ENCODE measurements around the gene PDZK1IP1.

Gene PDZK1IP1

GRCh38 chr1:47164552-47164951 lies 25.3 kb downstream of the PDZK1IP1 start:
- no peak for TF ChIP-seq FOXP2 (optimal IDR thresholded peaks at IDR 0.05; ENCODE audit: borderline replicate concordance, extremely low read depth, extremely low read length, insufficient read depth)
- no peak for TF ChIP-seq SIN3A (IDR thresholded peaks at IDR 0.05; ENCODE audit: borderline replicate concordance, insufficient read depth, low read length)
- TF ChIP-seq TAF1 (IDR thresholded peaks at IDR 0.05; ENCODE audit: borderline replicate concordance, insufficient read depth, low read length): no peak
- TF ChIP-seq REST (IDR thresholded peaks at IDR 0.05; ENCODE audit: insufficient read depth in 1 of 2, low read depth in 2 of 2, low read length in 2 of 2): no peak
- TF ChIP-seq POLR2AphosphoS5 (IDR thresholded peaks at IDR 0.05; ENCODE audit: low read depth, low read length): no peak

DNA sequence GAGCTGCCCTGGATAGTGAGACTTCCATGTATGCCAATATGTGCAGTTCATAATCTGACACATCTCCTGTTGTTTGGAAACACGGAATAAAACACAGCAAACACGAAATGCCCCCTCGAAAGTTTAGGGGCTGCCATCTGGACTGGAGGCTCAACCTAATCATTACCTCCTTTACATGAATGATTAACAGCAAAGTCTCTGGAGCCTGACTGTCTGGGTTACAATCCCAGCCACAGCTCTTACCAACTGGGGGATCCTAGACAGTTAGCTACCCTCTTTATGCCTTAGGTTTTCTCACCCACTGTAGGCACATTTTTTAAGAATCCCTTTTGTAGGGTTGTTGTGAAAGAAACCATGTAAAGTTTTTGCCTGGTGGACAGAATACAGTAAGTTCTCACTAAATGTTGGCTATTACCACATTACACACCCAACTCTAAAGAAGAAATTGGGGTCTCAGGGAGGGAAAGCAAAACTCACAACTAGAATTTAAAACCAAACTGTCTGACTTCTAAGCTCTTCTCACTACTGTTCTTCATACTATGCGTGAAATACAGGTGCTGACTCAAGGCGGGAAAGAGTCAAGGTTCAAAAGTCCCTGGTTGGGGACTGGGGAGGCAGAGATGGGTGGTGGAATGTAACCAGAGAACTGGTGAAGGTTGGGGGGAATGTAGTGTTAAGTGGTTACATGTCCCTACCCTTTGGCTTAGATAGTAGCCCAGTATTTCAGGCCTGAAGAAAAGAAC lies 28.4 kb downstream of the PDZK1IP1 start:
- TF ChIP-seq TAF1 (IDR thresholded peaks at IDR 0.05; ENCODE audit: borderline replicate concordance, insufficient read depth, low read length) (no peak), SIN3A (IDR thresholded peaks at IDR 0.05; ENCODE audit: borderline replicate concordance, insufficient read depth, low read length) (no peak)

DNA sequence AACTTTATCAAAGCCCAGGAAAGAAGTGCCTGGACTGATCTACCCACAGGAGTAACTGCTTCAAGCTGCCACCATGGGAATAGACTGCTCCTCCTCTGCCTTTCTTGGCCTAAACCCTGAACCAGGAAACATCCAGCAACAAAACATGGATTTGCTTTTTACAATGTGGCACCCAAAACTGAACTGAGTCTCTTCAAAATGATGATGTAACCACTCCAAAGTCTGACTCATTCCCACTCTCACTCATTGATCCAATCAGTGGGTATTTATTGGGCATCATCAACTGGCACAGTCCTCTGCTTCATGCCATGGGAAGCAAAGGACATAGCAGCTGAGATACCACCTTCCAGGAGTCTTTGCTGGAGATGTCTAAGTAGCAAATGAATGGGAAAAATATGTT lies 29.1 kb downstream of the PDZK1IP1 start:
- no peak for TF ChIP-seq TAF1 (IDR thresholded peaks at IDR 0.05; ENCODE audit: borderline replicate concordance, insufficient read depth, low read length)
- no peak for TF ChIP-seq FOXP2 (optimal IDR thresholded peaks at IDR 0.05; ENCODE audit: borderline replicate concordance, extremely low read depth, extremely low read length, insufficient read depth)
- no peak for TF ChIP-seq SIN3A (IDR thresholded peaks at IDR 0.05; ENCODE audit: borderline replicate concordance, insufficient read depth, low read length)

- TF ChIP-seq POLR2AphosphoS5 (IDR thresholded peaks at IDR 0.05; ENCODE audit: low read depth, low read length) (no peak), REST (IDR thresholded peaks at IDR 0.05; ENCODE audit: insufficient read depth in 1 of 2, low read depth in 2 of 2, low read length in 2 of 2) (peak in 1 of 2 experiments; percentile 77; a peak in 2 of 4 replicates)
Observed at GRCh38 chr1:47147047-47147785, 42.6 kb downstream of the PDZK1IP1 start.

DNA sequence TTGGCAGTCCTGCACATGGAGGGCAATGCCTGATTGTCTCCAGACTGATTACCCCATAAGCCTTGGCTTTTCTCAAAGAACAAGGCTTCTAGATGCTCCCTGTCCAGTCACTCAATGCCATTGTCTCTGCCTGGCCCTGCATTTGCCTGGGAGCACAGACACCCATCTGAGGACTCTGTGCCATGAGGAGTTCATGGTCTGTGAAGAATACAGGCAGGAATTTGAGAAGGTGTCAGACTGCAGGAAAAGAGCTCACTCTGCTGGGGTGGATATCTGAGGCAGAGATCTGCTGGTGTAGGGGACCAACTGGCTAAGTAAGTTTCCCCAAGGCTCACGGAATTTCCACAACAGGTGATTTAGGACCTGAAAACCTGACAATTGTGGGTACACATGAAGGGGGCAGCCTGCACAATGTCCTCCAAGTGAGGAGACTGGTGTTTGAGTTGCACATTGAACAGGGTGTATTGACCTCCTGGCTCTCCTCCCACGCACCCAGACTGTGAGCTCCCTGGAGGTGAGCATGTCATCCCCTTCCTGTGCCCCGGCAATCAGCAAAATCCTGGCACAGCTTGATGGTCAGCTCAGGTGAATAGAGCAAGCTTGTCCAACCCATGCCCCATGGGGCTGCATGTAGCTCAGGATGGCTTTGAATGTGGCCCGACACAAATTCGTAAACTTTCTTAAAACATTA lies 51.8 kb downstream of the PDZK1IP1 start:
- TF ChIP-seq TAF1 (IDR thresholded peaks at IDR 0.05; ENCODE audit: borderline replicate concordance, insufficient read depth, low read length): no peak
- TF ChIP-seq FOXP2 (optimal IDR thresholded peaks at IDR 0.05; ENCODE audit: borderline replicate concordance, extremely low read depth, extremely low read length, insufficient read depth): no peak
- TF ChIP-seq REST (IDR thresholded peaks at IDR 0.05; ENCODE audit: insufficient read depth in 1 of 2, low read depth in 2 of 2, low read length in 2 of 2): no peak
- TF ChIP-seq POLR2AphosphoS5 (IDR thresholded peaks at IDR 0.05; ENCODE audit: low read depth, low read length): no peak
- no peak for TF ChIP-seq SIN3A (IDR thresholded peaks at IDR 0.05; ENCODE audit: borderline replicate concordance, insufficient read depth, low read length)

DNA sequence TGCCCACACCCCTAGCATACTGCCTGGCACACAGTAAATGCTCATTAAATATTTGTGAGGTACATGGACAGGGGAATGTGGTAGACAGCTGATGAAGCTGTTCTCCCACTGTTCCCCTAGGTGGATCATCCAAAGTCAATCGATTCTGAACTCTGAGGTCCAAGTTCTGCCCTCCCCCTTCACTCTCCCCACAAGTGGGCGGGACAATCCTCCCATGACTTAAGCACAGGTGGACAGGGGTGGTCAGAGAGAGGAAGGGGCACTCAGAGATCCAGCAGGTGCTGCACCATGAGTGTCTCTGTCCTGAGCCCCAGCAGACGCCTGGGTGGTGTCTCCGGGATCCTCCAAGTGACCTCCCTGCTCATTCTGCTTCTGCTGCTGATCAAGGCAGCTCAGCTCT lies 52.6 kb downstream of the PDZK1IP1 start, which contains the start of gene CYP4A22:
CYP4A22 (plus strand) TSS at position 244 of the 400 bp plus-strand sequence; CDS start at position 289, 45 bp downstream.
- TF ChIP-seq REST (IDR thresholded peaks at IDR 0.05; ENCODE audit: insufficient read depth in 1 of 2, low read depth in 2 of 2, low read length in 2 of 2): no peak
- TF ChIP-seq POLR2AphosphoS5 (IDR thresholded peaks at IDR 0.05; ENCODE audit: low read depth, low read length): no peak
- TF ChIP-seq TAF1 (IDR thresholded peaks at IDR 0.05; ENCODE audit: borderline replicate concordance, insufficient read depth, low read length): no peak
- no peak for TF ChIP-seq SIN3A (IDR thresholded peaks at IDR 0.05; ENCODE audit: borderline replicate concordance, insufficient read depth, low read length)
- no peak for TF ChIP-seq FOXP2 (optimal IDR thresholded peaks at IDR 0.05; ENCODE audit: borderline replicate concordance, extremely low read depth, extremely low read length, insufficient read depth)

All from PFSK-1 (cell line).